Pancreas (tissue), 10 donors: Measurements from ENCODE around the gene NMRAL1. TPM values are rescaled to one million over a fixed set of nuclear protein-coding genes. Genes with fewer than 3 reads are reported as not detected.

Source experiments
- ATAC-seq, 4 donors: fragments of 200-7000 bp; cut with Tn5 transposase; one replicate each; pipeline versions ENCODE4 v1.8.0 to v1.9.1; 2020; ENCODE audit warnings: mild to moderate bottlenecking in 4 of 4, moderate library complexity in 4 of 4
- DNase-seq, 6 donors: peaks; one replicate each; pipeline ENCODE4 v3.0.0-alpha.2; 2020
- FAIRE-seq: peaks from 2 replicates; lab custom pipeline; 2012; peaks lifted over from hg19 to GRCh38; lab: Jason Lieb, UNC
- H3K27ac ChIP-seq, 4 donors: fragments of 200-600 bp; sonication (generic); 1 replicate in 3 of 4; 2 replicates in 1 of 4; pipeline versions ENCODE4 v1.5.0 to v1.8.0; 2020
- H3K27me3 ChIP-seq, 4 donors: fragments of 200-600 bp; one replicate each; pipeline ENCODE4 v1.8.0; 2021
- H3K36me3 ChIP-seq, 3 donors: fragments of 200-600 bp; sonication (generic) in 1 of 3; one replicate each; pipeline versions ENCODE4 v1.5.0 to v1.8.0; 2020 to 2021
- H3K4me1 ChIP-seq, 3 donors: fragments of 200-600 bp; one replicate each; pipeline ENCODE4 v1.8.0; 2021
- H3K4me3 ChIP-seq, 4 donors: fragments of 200-600 bp; sonication (generic) in 2 of 4; one replicate each; pipeline versions ENCODE4 v1.5.0 to v1.8.0; 2020 to 2021
- H3K9me3 ChIP-seq, 4 donors: fragments of 200-600 bp; one replicate each; pipeline ENCODE4 v1.8.0; 2021
- WGBS, 2 donors: extraction: QIAGEN DNeasy Blood & Tissue Kit; methylation state at CpG; one replicate each; pipeline ENCODE4 v1.1.7; 2013; 5-methylcytosine and 5-hydroxymethylcytosine counted together
- intact Hi-C, 3 donors: fragments of 100-400 bp; cut with DNase I; formaldehyde crosslinking; loops; one replicate each; pipeline versions ENCODE4 v1.11.1 to v1.14.2; 2022
- polyA plus RNA-seq, 2 donors: library from polyadenylated mRNA; stranded (reverse); fragments of 200-250 nt; gene quantifications; one replicate each; pipeline ENCODE4 v1.2.3, GENCODE V29; 2013
- total RNA-seq, 6 donors: library from RNA; stranded (reverse); fragmentation: NEBNext Ultra II Directional in 4 of 6; extraction: Animal tissue kit (Norgen Biotek cat#: 25700) in 4 of 6; gene quantifications; one replicate each; pipeline versions ENCODE4 v1.2.1 to v1.2.4, GENCODE V29; 2021 to 2023
- TF ChIP-seq, protein P1 (sequence below), 4 donors: fragments of 200-600 bp; sonication (generic) in 3 of 4; IDR thresholded peaks; one replicate each; pipeline versions ENCODE4 v1.5.0 to v1.8.0; 2021; ENCODE audit warnings: antibody characterized with exemption in 4 of 4
- donor health status: healthy with polysubstance abuse.
- donor health status: DM: no; HTN: no; CAD: no; lungs with moderate emphysema.
- donor health status: DM: no; HTN: no; CAD: no.
- donor health status: control.
- donor health status: control.
- donor health status: Bipolar disorder and iron deficiency.
- donor health status: DM: yes; HTN: yes; CAD: no.
- donor health status: DM: no; HTN: no; CAD: no.
- donor health status: DM: no; HTN: no; CAD: no.
- donor health status: DM: yes; HTN: yes; CAD: no.

Gene NMRAL1
- total and polyA plus RNA-seq, 8 donors, result 21.9 to 84.7 (median 25.1) TPM

DNA sequence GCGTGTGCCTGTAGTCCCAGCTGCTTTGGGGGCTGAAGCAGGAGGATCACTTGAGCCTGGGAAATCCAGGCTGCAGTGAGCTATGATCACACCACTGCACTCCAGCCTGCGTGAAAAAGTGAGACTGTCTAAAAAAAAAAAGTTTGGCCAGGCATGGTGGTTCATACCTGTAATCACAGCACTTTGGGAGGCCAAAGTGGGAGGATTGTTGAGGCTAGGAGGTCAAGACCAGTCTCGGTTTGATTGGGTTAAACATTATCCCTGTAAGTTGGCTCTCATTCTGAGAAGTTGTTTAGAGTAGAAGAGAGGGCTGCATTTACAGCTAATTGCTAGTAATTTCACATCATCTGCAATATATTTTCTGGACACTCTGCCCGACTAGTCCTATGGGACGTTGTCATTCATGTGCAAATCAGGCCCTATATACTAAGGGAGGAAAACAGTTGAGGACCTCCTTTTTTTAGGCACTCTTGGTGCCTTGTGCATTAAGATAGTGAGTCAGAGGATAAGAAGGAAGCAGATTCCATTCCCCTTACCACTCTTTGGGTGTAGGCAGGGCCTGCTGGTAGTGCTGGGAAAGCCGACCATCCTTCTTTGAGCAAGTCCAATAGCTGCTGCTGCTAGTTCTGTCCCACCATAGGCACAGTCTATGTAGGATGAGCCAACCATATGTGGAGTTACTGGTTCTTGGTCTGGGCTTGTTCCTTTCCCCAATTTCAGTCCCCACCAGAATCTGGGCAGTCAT is 20.5 kb upstream of the NMRAL1 start:
- 80 to 83% methylated on average over 6 of the region's 6 CpGs for WGBS, 2 donors
- Histone ChIP-seq H3K4me3 (no peak overlapping the region), H3K27me3 (no peaks in the 10 kb centered on the region), H3K4me1 (peaks cover 4 to 15% (median 14%) of the 10 kb centered on the region in 3 donors), H3K27ac (no peak overlapping the region), H3K9me3 (no peaks in the 10 kb centered on the region), H3K36me3 (no peaks in the 10 kb centered on the region)
- DNase-seq, result no peak
- FAIRE-seq, result no peak
- TF ChIP-seq, protein P1, sequence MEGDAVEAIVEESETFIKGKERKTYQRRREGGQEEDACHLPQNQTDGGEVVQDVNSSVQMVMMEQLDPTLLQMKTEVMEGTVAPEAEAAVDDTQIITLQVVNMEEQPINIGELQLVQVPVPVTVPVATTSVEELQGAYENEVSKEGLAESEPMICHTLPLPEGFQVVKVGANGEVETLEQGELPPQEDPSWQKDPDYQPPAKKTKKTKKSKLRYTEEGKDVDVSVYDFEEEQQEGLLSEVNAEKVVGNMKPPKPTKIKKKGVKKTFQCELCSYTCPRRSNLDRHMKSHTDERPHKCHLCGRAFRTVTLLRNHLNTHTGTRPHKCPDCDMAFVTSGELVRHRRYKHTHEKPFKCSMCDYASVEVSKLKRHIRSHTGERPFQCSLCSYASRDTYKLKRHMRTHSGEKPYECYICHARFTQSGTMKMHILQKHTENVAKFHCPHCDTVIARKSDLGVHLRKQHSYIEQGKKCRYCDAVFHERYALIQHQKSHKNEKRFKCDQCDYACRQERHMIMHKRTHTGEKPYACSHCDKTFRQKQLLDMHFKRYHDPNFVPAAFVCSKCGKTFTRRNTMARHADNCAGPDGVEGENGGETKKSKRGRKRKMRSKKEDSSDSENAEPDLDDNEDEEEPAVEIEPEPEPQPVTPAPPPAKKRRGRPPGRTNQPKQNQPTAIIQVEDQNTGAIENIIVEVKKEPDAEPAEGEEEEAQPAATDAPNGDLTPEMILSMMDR (IDR thresholded peaks at IDR 0.05), result no peak
- peak in 2 of 4 donors; percentile 18 to 36 for ATAC-seq
- intact Hi-C loops, result no loop called here

DNA sequence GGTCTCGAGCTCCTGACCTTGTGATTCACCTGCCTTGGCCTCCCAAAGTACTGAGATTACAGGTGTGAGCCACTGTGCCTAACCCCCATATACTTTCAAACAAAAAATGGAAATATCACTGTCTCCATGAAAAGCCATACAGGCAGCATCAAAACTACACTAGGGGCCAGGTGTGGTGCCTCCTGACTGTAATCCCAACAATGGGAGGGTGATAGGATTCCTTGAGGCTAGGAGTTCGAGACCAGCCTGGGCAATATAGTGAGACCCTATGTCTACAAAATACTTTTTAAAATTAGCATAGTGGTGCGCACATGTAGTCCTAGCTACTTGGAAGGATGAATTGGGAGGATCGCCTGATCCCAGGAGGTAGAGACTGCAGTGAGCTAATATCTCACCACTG is 17.5 kb upstream of the NMRAL1 start:
- FAIRE-seq (no peak), ATAC-seq (no peak), DNase-seq (no peak)
- Histone ChIP-seq H3K4me3 (no peak overlapping the region), H3K4me1 (peaks cover 8 to 18% (median 17%) of the 10 kb centered on the region in 3 donors), H3K27ac (no peak overlapping the region), H3K36me3 (no peaks in the 10 kb centered on the region), H3K9me3 (no peaks in the 10 kb centered on the region), H3K27me3 (no peaks in the 10 kb centered on the region)
- intact Hi-C loops, result no loop called here
- 85 to 90% methylated on average over 4 of the region's 4 CpGs for WGBS, 2 donors
- TF ChIP-seq, protein P1 (IDR thresholded peaks at IDR 0.05), result no peak

DNA sequence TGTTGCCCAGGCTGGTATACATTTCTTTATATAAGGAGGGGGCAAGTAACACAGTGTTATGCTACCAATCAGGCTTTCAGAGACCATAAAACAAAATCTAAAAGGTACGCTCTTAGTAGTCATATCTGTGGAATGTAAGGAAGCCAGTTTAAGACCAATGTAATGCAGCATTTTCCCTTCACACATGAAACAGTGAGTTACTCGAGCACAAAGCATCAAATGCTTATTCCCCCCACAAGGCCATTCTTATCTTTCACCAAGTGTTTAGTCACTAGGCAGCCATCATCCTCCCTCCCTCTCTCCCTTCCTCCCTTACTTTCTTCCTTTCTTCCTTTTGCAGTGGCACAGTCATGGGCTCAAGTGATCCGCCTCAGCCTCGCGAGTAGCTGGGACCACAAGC is 14.6 kb upstream of the NMRAL1 start:
- TF ChIP-seq, protein P1 (IDR thresholded peaks at IDR 0.05), result no peak
- Histone ChIP-seq H3K27me3 (no peaks in the 10 kb centered on the region), H3K36me3 (peaks cover 0 to 1% (median 0%) of the 10 kb centered on the region in 3 donors), H3K4me1 (peaks cover 8 to 32% (median 26%) of the 10 kb centered on the region in 3 donors), H3K27ac (peak overlapping the region in 1 of 4 donors; percentile 33), H3K4me3 (no peak overlapping the region), H3K9me3 (no peaks in the 10 kb centered on the region)
- no peak for DNase-seq
- no peak for FAIRE-seq
- ATAC-seq, result no peak
- 88 to 92% methylated on average over 5 of the region's 5 CpGs for WGBS, 2 donors
- intact Hi-C loops, result no loop called here

DNA sequence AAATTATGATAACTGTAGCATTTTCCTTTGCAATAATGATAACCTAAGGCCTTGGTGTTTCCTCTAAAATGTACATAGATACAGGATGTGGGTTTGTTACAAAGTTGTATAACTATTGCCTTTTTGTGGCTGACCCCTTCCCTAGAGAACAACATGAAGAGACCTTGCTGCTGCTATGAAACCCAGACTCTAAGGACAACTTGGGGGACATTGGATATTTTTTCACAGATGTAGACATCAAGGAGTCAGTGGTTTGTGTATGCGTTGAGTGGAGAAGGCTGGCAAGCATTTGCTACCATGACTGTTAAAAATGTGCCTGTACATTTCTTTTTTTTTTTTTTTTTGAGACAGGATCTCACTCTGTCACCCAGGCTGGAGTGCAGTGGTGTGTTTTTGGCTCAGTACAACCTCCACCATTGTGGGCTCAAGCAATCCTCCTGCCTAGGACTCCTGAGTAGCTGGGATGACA is 14.1 kb upstream of the NMRAL1 start:
- FAIRE-seq (no peak), ATAC-seq (peak in 2 of 4 donors; percentile 5 to 9), DNase-seq (no peak)
- no peak overlapping the region for H3K4me3 ChIP-seq
- intact Hi-C loops, result no loop called here
- no peaks in the 10 kb centered on the region for H3K27me3 ChIP-seq
- H3K4me1 ChIP-seq, result peaks cover 8 to 32% (median 26%) of the 10 kb centered on the region in 3 donors
- no peaks in the 10 kb centered on the region for H3K9me3 ChIP-seq
- TF ChIP-seq, protein P1 (IDR thresholded peaks at IDR 0.05), result no peak
- H3K36me3 ChIP-seq, result peaks cover 0 to 3% (median 0%) of the 10 kb centered on the region in 3 donors
- 70 to 92% methylated on average over 1 of the region's 1 CpG for WGBS, 2 donors
- H3K27ac ChIP-seq, result peak overlapping the region in 2 of 4 donors; percentile 19 to 48
